ENCODE measurements around the gene UBE2C.

The UBE2C gene

DNA sequence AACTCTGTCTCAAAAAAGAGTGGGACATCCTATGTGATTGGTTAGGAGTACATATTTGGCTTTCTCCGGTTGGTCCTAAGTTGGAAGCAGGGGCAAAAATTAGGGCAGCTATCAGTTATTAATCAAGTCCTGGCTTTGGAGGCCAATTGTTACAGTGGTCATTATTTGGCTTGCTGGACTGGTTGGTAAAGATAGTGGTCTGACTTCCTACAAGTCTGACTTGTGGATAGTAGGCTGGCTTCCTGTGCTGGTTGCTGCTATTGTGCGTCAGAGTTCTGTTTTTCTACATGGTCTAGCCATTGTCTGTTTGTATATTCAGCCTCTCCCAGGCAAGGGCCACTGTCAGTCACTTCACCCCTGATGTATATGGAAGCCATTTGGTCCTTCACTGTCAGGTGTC is 37.8 kb downstream of the UBE2C start:
- no peak for DNase-seq (ENCODE audit: low read depth in 1 of 2, low spot score in 1 of 2)
- H3K27me3 ChIP-seq (ENCODE audit: insufficient read depth, poor library complexity, severe bottlenecking), result no peaks in the 10 kb centered on the region
- no peak overlapping the region for H3K4me3 ChIP-seq (replicated peaks; ENCODE audit: insufficient read depth, low read length)
- no peak for TF ChIP-seq SPI1 (IDR thresholded peaks at IDR 0.05; ENCODE audit: borderline replicate concordance, low read depth)
- TF ChIP-seq GABPA (IDR thresholded peaks at IDR 0.05; ENCODE audit: low read depth), result no peak
- TF ChIP-seq, protein P1, sequence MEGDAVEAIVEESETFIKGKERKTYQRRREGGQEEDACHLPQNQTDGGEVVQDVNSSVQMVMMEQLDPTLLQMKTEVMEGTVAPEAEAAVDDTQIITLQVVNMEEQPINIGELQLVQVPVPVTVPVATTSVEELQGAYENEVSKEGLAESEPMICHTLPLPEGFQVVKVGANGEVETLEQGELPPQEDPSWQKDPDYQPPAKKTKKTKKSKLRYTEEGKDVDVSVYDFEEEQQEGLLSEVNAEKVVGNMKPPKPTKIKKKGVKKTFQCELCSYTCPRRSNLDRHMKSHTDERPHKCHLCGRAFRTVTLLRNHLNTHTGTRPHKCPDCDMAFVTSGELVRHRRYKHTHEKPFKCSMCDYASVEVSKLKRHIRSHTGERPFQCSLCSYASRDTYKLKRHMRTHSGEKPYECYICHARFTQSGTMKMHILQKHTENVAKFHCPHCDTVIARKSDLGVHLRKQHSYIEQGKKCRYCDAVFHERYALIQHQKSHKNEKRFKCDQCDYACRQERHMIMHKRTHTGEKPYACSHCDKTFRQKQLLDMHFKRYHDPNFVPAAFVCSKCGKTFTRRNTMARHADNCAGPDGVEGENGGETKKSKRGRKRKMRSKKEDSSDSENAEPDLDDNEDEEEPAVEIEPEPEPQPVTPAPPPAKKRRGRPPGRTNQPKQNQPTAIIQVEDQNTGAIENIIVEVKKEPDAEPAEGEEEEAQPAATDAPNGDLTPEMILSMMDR (IDR thresholded peaks at IDR 0.05; ENCODE audit: insufficient read depth, low read length), result no peak
- TF ChIP-seq, protein P2, sequence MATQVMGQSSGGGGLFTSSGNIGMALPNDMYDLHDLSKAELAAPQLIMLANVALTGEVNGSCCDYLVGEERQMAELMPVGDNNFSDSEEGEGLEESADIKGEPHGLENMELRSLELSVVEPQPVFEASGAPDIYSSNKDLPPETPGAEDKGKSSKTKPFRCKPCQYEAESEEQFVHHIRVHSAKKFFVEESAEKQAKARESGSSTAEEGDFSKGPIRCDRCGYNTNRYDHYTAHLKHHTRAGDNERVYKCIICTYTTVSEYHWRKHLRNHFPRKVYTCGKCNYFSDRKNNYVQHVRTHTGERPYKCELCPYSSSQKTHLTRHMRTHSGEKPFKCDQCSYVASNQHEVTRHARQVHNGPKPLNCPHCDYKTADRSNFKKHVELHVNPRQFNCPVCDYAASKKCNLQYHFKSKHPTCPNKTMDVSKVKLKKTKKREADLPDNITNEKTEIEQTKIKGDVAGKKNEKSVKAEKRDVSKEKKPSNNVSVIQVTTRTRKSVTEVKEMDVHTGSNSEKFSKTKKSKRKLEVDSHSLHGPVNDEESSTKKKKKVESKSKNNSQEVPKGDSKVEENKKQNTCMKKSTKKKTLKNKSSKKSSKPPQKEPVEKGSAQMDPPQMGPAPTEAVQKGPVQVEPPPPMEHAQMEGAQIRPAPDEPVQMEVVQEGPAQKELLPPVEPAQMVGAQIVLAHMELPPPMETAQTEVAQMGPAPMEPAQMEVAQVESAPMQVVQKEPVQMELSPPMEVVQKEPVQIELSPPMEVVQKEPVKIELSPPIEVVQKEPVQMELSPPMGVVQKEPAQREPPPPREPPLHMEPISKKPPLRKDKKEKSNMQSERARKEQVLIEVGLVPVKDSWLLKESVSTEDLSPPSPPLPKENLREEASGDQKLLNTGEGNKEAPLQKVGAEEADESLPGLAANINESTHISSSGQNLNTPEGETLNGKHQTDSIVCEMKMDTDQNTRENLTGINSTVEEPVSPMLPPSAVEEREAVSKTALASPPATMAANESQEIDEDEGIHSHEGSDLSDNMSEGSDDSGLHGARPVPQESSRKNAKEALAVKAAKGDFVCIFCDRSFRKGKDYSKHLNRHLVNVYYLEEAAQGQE (IDR thresholded peaks at IDR 0.05; ENCODE audit: insufficient replicate concordance, low read depth), result no peak
- no peak overlapping the region for H3K27ac ChIP-seq (replicated peaks)

DNA sequence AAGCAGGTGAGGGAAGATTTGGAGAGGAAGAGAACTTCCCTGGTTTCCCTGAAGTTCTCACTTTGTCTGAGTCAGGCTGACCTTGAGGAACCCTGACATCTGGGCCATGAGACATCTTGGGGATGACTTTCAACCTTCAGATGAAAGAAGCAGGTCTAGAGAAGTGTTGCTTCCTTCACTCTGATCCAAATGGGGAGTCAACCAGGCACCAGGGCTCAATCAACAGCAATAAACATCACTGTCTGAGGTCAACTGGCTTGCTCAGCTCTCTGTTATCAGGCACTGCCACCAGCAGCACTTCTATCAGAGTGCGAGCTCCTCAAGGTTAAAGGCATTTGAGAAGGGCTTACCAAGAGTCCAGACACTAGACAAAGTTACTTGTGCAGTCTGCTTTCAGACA is 38.5 kb downstream of the UBE2C start:
- TF ChIP-seq SPI1 (IDR thresholded peaks at IDR 0.05; ENCODE audit: borderline replicate concordance, low read depth) (no peak), GABPA (IDR thresholded peaks at IDR 0.05; ENCODE audit: low read depth) (no peak), POLR2AphosphoS5 (IDR thresholded peaks at IDR 0.05; ENCODE audit: low read depth) (no peak)
- TF ChIP-seq, protein P2 (IDR thresholded peaks at IDR 0.05; ENCODE audit: insufficient replicate concordance, low read depth), result no peak
- TF ChIP-seq, protein P1 (IDR thresholded peaks at IDR 0.05; ENCODE audit: insufficient read depth, low read length), result no peak
- Histone ChIP-seq H3K27ac (replicated peaks) (no peak overlapping the region), H3K4me3 (replicated peaks; ENCODE audit: insufficient read depth, low read length) (no peak overlapping the region), H3K27me3 (ENCODE audit: insufficient read depth, poor library complexity, severe bottlenecking) (no peaks in the 10 kb centered on the region)
- no peak for DNase-seq (ENCODE audit: low read depth in 1 of 2, low spot score in 1 of 2)

DNA sequence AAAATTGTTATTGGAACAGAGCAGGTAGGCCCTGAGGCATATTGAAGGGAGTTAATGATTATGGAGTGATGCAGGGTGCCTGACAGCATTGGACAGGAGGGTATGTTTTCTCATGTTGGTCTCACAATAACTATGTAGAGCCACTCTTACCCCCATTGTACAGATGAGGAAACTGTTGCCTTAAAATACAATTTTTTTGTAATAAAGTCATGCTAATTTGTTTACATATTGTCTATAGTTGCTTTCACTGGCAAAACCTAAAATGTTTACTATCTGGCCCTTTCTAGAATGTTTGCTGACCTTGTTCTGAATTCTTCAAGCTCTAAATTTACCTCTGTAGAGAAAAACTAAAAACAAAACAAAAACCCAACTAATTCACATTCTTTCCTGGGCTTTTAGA is 39.1 kb downstream of the UBE2C start:
- DNase-seq (ENCODE audit: low read depth in 1 of 2, low spot score in 1 of 2), result no peak
- no peak overlapping the region for H3K4me3 ChIP-seq (replicated peaks; ENCODE audit: insufficient read depth, low read length)
- TF ChIP-seq, protein P1 (IDR thresholded peaks at IDR 0.05; ENCODE audit: insufficient read depth, low read length), result no peak
- TF ChIP-seq GABPA (IDR thresholded peaks at IDR 0.05; ENCODE audit: low read depth) (no peak), POLR2AphosphoS5 (IDR thresholded peaks at IDR 0.05; ENCODE audit: low read depth) (no peak), SPI1 (IDR thresholded peaks at IDR 0.05; ENCODE audit: borderline replicate concordance, low read depth) (no peak)
- TF ChIP-seq, protein P2 (IDR thresholded peaks at IDR 0.05; ENCODE audit: insufficient replicate concordance, low read depth), result no peak
- no peak overlapping the region for H3K27ac ChIP-seq (replicated peaks)
- no peaks in the 10 kb centered on the region for H3K27me3 ChIP-seq (ENCODE audit: insufficient read depth, poor library complexity, severe bottlenecking)

Measured in HL-60 (cell line).